HEK293T (cell line): ENCODE data around the gene MRPL14.

ENCODE experiments used
- BHLHE40 ChIP-seq: fragments of 450-650 bp; IDR thresholded peaks from 2 replicates; pipeline ENCODE4 v1.6.1; 2016; ENCODE audit warnings: mild to moderate bottlenecking, moderate library complexity, borderline replicate concordance
- CTBP1 ChIP-seq: fragments of 450-650 bp; IDR thresholded peaks from 2 replicates; pipeline ENCODE4 v1.6.1; 2016; ENCODE audit warnings: borderline replicate concordance
- FOXK2 ChIP-seq: fragments of 450-650 bp; IDR thresholded peaks from 2 replicates; pipeline ENCODE4 v1.6.1; 2016; ENCODE audit warnings: mild to moderate bottlenecking
- HDGF ChIP-seq: fragments of 450-650 bp; IDR thresholded peaks from 2 replicates; pipeline ENCODE4 v1.6.1; 2017; ENCODE audit warnings: antibody characterized with exemption, borderline replicate concordance
- LEF1 ChIP-seq: fragments of 450-650 bp; IDR thresholded peaks from 2 replicates; pipeline ENCODE4 v1.6.1; 2017; ENCODE audit warnings: mild to moderate bottlenecking, borderline replicate concordance
- NFRKB ChIP-seq: fragments of 450-650 bp; IDR thresholded peaks from 2 replicates; pipeline ENCODE4 v1.6.1; 2016; ENCODE audit warnings: mild to moderate bottlenecking, moderate library complexity
- SUZ12 ChIP-seq: fragments of 450-650 bp; IDR thresholded peaks from 2 replicates; pipeline ENCODE4 v1.6.1; 2016; ENCODE audit warnings: mild to moderate bottlenecking

- TF ChIP-seq CTBP1 (no peak), SUZ12 (no peak), NFRKB (no peak), HDGF (no peak), BHLHE40 (no peak), LEF1 (no peak), FOXK2 (no peak)
Measured at GRCh38 chr6:44093750-44094402, 33.4 kb downstream of the MRPL14 start.
